GM23248 (cell line): ENCODE data around the gene METTL22. TPM values are rescaled to one million over a fixed set of nuclear protein-coding genes. Genes with fewer than 3 reads are reported as not detected.

Experiments
- DNase-seq: peaks from one replicate; pipeline ENCODE4 v3.0.0-alpha.2; 2015
- H2AFZ ChIP-seq: fragments of 200-600 bp; sonication (generic); 2 replicates; pipeline ENCODE4 v1.6.1; 2016; ENCODE audit warnings: antibody characterized with exemption
- H3F3A ChIP-seq: fragments of 200-600 bp; sonication (generic); 2 replicates; pipeline ENCODE4 v1.6.1; 2016; ENCODE audit warnings: mild to moderate bottlenecking, antibody characterized with exemption, mixed run types; ENCODE audit not compliant: insufficient read depth
- H3K27ac ChIP-seq: fragments of 200-600 bp; sonication (generic); 2 replicates; pipeline ENCODE4 v1.5.1; 2016; ENCODE audit warnings: mild to moderate bottlenecking
- H3K27me3 ChIP-seq: fragments of 200-600 bp; sonication (generic); replicated peaks from 2 replicates; pipeline ENCODE4 v1.6.1; 2016; ENCODE audit warnings: mild to moderate bottlenecking; ENCODE audit not compliant: insufficient read depth
- H3K36me3 ChIP-seq: fragments of 200-600 bp; sonication (generic); 2 replicates; pipeline ENCODE4 v1.6.1; 2016; ENCODE audit warnings: low read depth, mild to moderate bottlenecking
- H3K4me1 ChIP-seq: fragments of 200-600 bp; sonication (generic); 2 replicates; pipeline ENCODE4 v1.6.1; 2016; ENCODE audit warnings: mild to moderate bottlenecking; ENCODE audit not compliant: insufficient read depth
- H3K4me2 ChIP-seq: fragments of 200-600 bp; sonication (generic); one replicate; pipeline ENCODE4 v1.6.1; 2016; ENCODE audit warnings: mild to moderate bottlenecking; ENCODE audit not compliant: unreplicated experiment
- H3K4me3 ChIP-seq: fragments of 200-600 bp; sonication (generic); 2 replicates; pipeline ENCODE4 v1.5.1; 2016; ENCODE audit warnings: mild to moderate bottlenecking
- H3K79me2 ChIP-seq: fragments of 200-600 bp; sonication (generic); 2 replicates; pipeline ENCODE4 v1.6.1; 2016; ENCODE audit warnings: mild to moderate bottlenecking; ENCODE audit not compliant: insufficient read depth
- H3K9ac ChIP-seq: fragments of 200-600 bp; sonication (generic); 2 replicates; pipeline ENCODE4 v1.6.1; 2016; ENCODE audit warnings: mild to moderate bottlenecking
- H3K9me2 ChIP-seq: fragments of 200-600 bp; sonication (generic); 2 replicates; pipeline ENCODE4 v1.6.1; 2016; ENCODE audit warnings: mixed run types, mild to moderate bottlenecking, moderate library complexity; ENCODE audit not compliant: insufficient read depth
- H3K9me3 ChIP-seq: fragments of 200-600 bp; sonication (generic); one replicate; pipeline ENCODE4 v1.6.1; 2017; ENCODE audit warnings: low read depth
- H4K20me1 ChIP-seq: fragments of 200-600 bp; sonication (generic); 2 replicates; pipeline ENCODE4 v1.6.0; 2016; ENCODE audit not compliant: insufficient read depth
- EZH2 ChIP-seq: fragments of 200-600 bp; sonication (generic); IDR thresholded peaks from 2 replicates; pipeline ENCODE4 v1.6.1; 2018; ENCODE audit warnings: antibody characterized with exemption, mild to moderate bottlenecking; ENCODE audit not compliant: insufficient read depth, poor library complexity, severe bottlenecking
- EZH2phosphoT487 ChIP-seq: fragments of 200-600 bp; sonication (generic); IDR thresholded peaks from 2 replicates; pipeline ENCODE4 v1.6.1; 2018; ENCODE audit warnings: antibody characterized with exemption, moderate library complexity, mild to moderate bottlenecking, low read depth; ENCODE audit not compliant: insufficient read depth
- WGBS, 2 experiments: methylation state at CpG; one replicate each; pipeline ENCODE4 v1.1.6; 2015 to 2017; ENCODE audit warnings: low lambda C conversion rate in 2 of 2, low coverage in 1 of 2; ENCODE audit errors: missing lambda C conversion rate in 2 of 2; 5-methylcytosine and 5-hydroxymethylcytosine counted together
- in situ Hi-C: fragments of 300-500 bp; cut with MboI; formaldehyde crosslinking; loops from 2 replicates; pipeline ENCODE4 v1.15.0; 2020
- polyA plus RNA-seq: library from polyadenylated mRNA; unstranded; fragments of >200 nt; fragmentation: Nextera tagmentation; extraction: Ambion mirVana; gene quantifications from 2 replicates; pipeline ENCODE4 v1.2.1, GENCODE V29; 2016
- total RNA-seq: library from RNA; depleted of rRNA; stranded (reverse); fragments of >200 nt; shearing (Covaris generic); gene quantifications from 2 replicates; pipeline ENCODE4 v1.2.3, GENCODE V29; 2014

Gene METTL22
- total and polyA plus RNA-seq, 2 experiments from 2014 or later, result 36.9 to 46.1 TPM

DNA sequence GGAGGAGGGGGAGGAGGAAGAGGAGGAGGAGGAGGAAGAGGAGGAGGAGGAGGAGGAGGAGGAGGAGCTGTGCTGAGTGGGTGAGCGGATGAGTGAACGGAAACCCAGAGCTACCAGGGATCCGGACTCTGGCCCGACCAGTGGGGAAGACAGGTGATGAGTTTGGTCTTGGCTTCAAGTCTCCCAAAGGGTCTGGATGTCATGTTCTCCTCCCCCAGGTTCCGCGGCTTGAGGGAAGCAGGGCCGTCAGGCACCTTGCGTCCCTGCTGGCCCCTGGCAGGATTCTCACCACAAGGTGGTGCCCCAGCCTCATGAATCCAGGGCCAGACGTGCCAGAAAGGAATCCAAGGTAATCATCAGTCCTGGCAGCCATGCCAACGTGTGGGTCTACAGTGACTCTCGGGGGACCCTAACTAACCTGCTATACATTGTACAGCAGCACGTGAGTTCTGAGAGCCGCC lies 39.4 kb downstream of the METTL22 start:
- Histone ChIP-seq H3K36me3 (no peaks in the 10 kb centered on the region), H2AFZ (no peak overlapping the region), H3K9ac (no peak overlapping the region), H4K20me1 (no peaks in the 10 kb centered on the region), H3K9me3 (no peaks in the 10 kb centered on the region), H3K4me3 (peak overlapping the region; percentile 43; the same call in 1 of the 2 replicates), H3K79me2 (no peaks in the 10 kb centered on the region), H3K4me1 (no peaks in the 10 kb centered on the region), H3K9me2 (no peaks in the 10 kb centered on the region), H3K4me2 (no peak overlapping the region), H3K27me3 (no peaks in the 10 kb centered on the region), H3F3A (no peaks in the 10 kb centered on the region), H3K27ac (no peak overlapping the region)
- DNase-seq, result peak; percentile 82
- in situ Hi-C loops, result no loop called here
- 6 to 7% methylated on average over 8 to 13 of the region's 13 CpGs for WGBS, 2 experiments
- TF ChIP-seq EZH2 (no peak), EZH2phosphoT487 (no peak)

DNA sequence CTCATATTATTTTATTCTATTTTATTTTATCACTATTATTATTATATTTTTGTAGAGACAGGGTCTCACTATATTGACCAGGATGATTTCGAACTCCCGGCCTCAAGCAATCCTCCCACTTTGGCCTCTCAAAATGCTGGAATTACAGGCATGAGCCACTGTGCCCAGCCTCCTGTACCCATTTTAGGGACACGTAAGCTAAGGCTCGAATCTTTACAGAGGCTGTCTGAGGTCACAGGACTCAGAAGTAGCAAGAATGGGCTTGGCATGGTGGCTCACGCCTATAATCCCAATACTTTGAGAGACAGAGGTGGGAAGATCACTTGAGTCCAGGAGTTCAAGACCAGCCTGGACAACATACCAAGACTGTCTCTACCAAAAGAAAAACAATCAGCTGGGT lies 40.2 kb downstream of the METTL22 start:
- H3K27me3 ChIP-seq, result no peaks in the 10 kb centered on the region
- no peak overlapping the region for H3K4me2 ChIP-seq
- H3K4me1 ChIP-seq, result no peaks in the 10 kb centered on the region
- in situ Hi-C loops, result no loop called here
- WGBS, 2 experiments, result 55 to 60% methylated on average over 5 of the region's 5 CpGs
- H3K36me3 ChIP-seq, result no peaks in the 10 kb centered on the region
- H3K27ac ChIP-seq, result no peak overlapping the region
- H3K9me3 ChIP-seq, result no peaks in the 10 kb centered on the region
- H3K4me3 ChIP-seq, result no peak overlapping the region
- H4K20me1 ChIP-seq, result no peaks in the 10 kb centered on the region
- no peaks in the 10 kb centered on the region for H3K9me2 ChIP-seq
- no peak overlapping the region for H3K9ac ChIP-seq
- no peaks in the 10 kb centered on the region for H3K79me2 ChIP-seq
- no peak for DNase-seq
- H3F3A ChIP-seq, result no peaks in the 10 kb centered on the region
- TF ChIP-seq EZH2phosphoT487 (no peak), EZH2 (no peak)
- H2AFZ ChIP-seq, result no peak overlapping the region

DNA sequence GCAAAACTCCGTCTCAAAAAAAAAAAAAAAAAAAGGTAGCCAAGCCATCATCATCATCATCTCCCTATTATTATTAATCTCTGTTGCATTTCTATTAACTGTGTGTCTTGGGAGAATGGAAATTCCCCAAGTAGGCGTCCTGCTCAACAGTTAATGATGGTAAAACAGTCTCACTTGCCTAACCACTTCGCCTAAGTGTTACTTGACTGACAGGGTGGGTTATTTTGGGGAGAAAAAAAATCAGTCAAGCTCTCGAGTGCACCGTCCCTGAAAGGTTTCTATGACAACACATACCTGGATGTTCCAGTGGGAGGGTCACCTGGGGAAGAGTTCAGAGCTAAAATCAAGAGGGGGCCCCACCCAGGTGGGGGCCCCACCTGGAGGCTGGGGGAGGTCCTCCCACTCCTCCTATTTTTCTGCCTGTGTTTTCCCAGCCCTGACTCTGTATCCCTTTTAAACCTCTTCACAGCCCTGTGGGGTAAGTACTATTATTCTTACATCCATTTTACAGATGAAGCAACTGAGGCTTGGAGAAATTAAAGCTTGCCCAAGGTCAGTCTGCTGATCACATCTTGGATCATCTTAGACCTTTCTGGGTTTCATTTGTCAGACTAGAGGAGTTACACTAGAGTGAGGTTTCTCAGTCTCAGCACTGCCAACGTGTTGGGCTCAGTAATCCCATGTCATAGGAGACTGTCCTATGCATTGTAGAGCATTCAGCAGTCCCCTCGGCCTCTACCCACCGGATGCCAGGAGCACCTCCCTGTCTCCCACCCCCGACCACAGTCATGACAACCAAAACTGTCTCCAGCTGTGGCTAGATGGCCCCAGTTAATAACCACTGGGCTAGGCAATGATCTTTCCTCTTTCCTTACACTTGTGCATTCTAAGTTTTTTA lies 41.9 kb downstream of the METTL22 start:
- DNase-seq, result no peak
- no peak overlapping the region for H2AFZ ChIP-seq
- no peak overlapping the region for H3K9ac ChIP-seq
- in situ Hi-C loops, result no loop called here
- H4K20me1 ChIP-seq, result no peaks in the 10 kb centered on the region
- no peaks in the 10 kb centered on the region for H3F3A ChIP-seq
- TF ChIP-seq EZH2phosphoT487 (no peak), EZH2 (no peak)
- no peaks in the 10 kb centered on the region for H3K9me2 ChIP-seq
- no peaks in the 10 kb centered on the region for H3K4me1 ChIP-seq
- no peaks in the 10 kb centered on the region for H3K79me2 ChIP-seq
- H3K9me3 ChIP-seq, result no peaks in the 10 kb centered on the region
- H3K36me3 ChIP-seq, result no peaks in the 10 kb centered on the region
- H3K27ac ChIP-seq, result no peak overlapping the region
- 60% methylated on average over 8 to 9 of the region's 9 CpGs for WGBS, 2 experiments
- H3K4me2 ChIP-seq, result no peak overlapping the region
- no peak overlapping the region for H3K4me3 ChIP-seq
- H3K27me3 ChIP-seq, result no peaks in the 10 kb centered on the region

GRCh38 chr16:8665529-8665928 lies 44.0 kb downstream of the METTL22 start:
- Histone ChIP-seq H3K9ac (no peak overlapping the region), H3K4me2 (no peak overlapping the region), H3F3A (no peaks in the 10 kb centered on the region), H3K4me1 (no peaks in the 10 kb centered on the region), H3K9me3 (no peaks in the 10 kb centered on the region), H3K27me3 (no peaks in the 10 kb centered on the region), H3K36me3 (no peaks in the 10 kb centered on the region), H3K4me3 (no peak overlapping the region), H3K9me2 (no peaks in the 10 kb centered on the region), H3K79me2 (no peaks in the 10 kb centered on the region), H4K20me1 (no peaks in the 10 kb centered on the region), H3K27ac (no peak overlapping the region), H2AFZ (no peak overlapping the region)
- TF ChIP-seq EZH2 (no peak), EZH2phosphoT487 (no peak)
- no peak for DNase-seq
- 67 to 80% methylated on average over 6 of the region's 6 CpGs for WGBS, 2 experiments
- in situ Hi-C loops, result loop anchor here (5.0 kb wide), 1 partner anchor 127 kb away; no protein-coding TSS in a partner anchor
